ENCODE data around the gene SHROOM2. TPM values are rescaled to one million over a fixed set of nuclear protein-coding genes. Genes with fewer than 3 reads are reported as not detected.

SHROOM2 gene
- total and polyA plus RNA-seq, 9 of the 15 experiments (the other 6 are each of a cell fraction or from before 2014, with no cell fraction given): not detected

DNA sequence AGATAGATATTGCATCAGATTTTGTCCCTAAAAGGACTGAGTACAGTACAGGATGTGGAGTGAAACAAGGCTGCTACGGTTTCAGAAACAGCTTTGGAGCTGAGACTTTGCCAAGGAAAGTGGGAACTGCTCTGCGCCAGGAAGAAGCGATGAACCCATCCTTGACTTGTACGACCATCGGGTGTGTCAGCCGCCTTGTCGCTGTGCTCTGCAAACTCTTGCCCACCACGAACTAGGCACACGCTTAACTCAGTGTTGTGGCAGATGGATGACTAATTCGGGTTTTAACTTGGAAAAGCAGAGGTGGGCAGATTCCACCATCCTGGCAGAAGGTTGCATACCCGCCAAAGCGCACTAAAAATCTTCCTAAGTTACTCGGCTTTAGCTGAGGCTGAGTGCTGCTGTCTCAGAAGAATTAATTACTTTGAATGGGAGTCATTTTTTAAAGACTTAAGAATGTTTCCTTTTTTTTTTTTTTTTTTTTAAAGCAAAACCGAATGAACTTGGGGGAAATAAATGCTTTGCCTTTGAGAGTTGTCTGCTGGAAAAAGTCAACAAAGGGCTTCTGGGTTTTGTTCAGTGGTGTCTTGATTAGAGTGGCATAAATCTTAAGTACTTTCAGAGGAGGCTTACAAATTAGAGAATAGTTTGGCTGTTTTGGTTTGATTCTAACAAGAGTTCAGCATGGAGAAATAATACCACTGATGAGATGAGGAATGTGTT is 69.5 kb downstream of the SHROOM2 start:
- Histone ChIP-seq H3K9ac (ENCODE audit: insufficient read depth in 1 of 2, low read depth in 2 of 2, low read length in 2 of 2) (no peak overlapping the region), H3K36me3 (ENCODE audit: control insufficient read depth, insufficient read depth, low read length) (no peaks in the 10 kb centered on the region), H3K4me1 (replicated peaks in 1 of 2; ENCODE audit: control insufficient read depth in 2 of 2, insufficient read depth in 2 of 2, low read length in 2 of 2) (no peaks in the 10 kb centered on the region), H2AFZ (ENCODE audit: low read depth, low read length) (no peak overlapping the region), H4K20me1 (replicated peaks; ENCODE audit: control insufficient read depth, insufficient read depth, low read length) (no peaks in the 10 kb centered on the region; the same call in 1 of the 2 replicates), H3K4me3 (no peak overlapping the region), H3K9me1 (ENCODE audit: control insufficient read depth, insufficient read depth, low read length) (no peaks in the 10 kb centered on the region), H3K9me3 (replicated peaks; ENCODE audit: control insufficient read depth, insufficient read depth, low read depth, low read length) (no peaks in the 10 kb centered on the region), H3K79me2 (ENCODE audit: control insufficient read depth, insufficient read depth, low read length) (no peaks in the 10 kb centered on the region), H3K27me3 (ENCODE audit: control insufficient read depth in 2 of 2, insufficient read depth in 2 of 2, low read length in 2 of 2) (peaks cover 5 to 16% of the 10 kb centered on the region in 2 experiments; a peak in 3 of 5 replicates), H3K27ac (ENCODE audit: extremely low read depth, low read depth, low read length) (no peak overlapping the region), H3K4me2 (ENCODE audit: insufficient read depth, low read length) (no peak overlapping the region)
- BruUV-seq (replicated peaks): no TSS peak
- 0% methylated on average over 13 of the region's 14 CpGs for WGBS (ENCODE audit: insufficient coverage, low coverage, missing lambda C conversion rate)
- ATAC-seq (no peak), DNase-seq (ENCODE audit: extremely low read depth in 1 of 4, low spot score in 3 of 4) (no peak), FAIRE-seq (no peak)
- in situ Hi-C loops (cut with MboI) (no loop called here), intact Hi-C loops (cut with micrococcal nuclease) (no loop called here)
- CTCF ChIA-PET (ENCODE audit: low intra/inter-chr PET ratio): no interaction called here
- POLR2A ChIA-PET: no interaction called here
- no peak for TF ChIP-seq HDAC3 (IDR thresholded peaks at IDR 0.05; ENCODE audit: borderline replicate concordance, partially characterized antibody)
- no peak for TF ChIP-seq WHSC1 (IDR thresholded peaks at IDR 0.05; ENCODE audit: low read length)
- TF ChIP-seq HOXB6 (CRISPR knock-in tag; IDR thresholded peaks at IDR 0.05; ENCODE audit: borderline replicate concordance): no peak
- TF ChIP-seq TFAM (CRISPR knock-in tag; conservative IDR thresholded peaks at IDR 0.05): no peak
- TF ChIP-seq EP300 (IDR thresholded peaks at IDR 0.05; ENCODE audit: low read length): no peak
- TF ChIP-seq, protein P1, sequence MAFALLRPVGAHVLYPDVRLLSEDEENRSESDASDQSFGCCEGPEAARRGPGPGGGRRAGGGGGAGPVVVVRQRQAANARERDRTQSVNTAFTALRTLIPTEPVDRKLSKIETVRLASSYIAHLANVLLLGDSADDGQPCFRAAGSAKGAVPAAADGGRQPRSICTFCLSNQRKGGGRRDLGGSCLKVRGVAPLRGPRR (CRISPR knock-in tag; IDR thresholded peaks at IDR 0.05): no peak
- TF ChIP-seq FOSL1 (tag; conservative IDR thresholded peaks at IDR 0.05): no peak
- no peak for TF ChIP-seq ZNF507 (tag; conservative IDR thresholded peaks at IDR 0.05)
- TF ChIP-seq, protein P2, sequence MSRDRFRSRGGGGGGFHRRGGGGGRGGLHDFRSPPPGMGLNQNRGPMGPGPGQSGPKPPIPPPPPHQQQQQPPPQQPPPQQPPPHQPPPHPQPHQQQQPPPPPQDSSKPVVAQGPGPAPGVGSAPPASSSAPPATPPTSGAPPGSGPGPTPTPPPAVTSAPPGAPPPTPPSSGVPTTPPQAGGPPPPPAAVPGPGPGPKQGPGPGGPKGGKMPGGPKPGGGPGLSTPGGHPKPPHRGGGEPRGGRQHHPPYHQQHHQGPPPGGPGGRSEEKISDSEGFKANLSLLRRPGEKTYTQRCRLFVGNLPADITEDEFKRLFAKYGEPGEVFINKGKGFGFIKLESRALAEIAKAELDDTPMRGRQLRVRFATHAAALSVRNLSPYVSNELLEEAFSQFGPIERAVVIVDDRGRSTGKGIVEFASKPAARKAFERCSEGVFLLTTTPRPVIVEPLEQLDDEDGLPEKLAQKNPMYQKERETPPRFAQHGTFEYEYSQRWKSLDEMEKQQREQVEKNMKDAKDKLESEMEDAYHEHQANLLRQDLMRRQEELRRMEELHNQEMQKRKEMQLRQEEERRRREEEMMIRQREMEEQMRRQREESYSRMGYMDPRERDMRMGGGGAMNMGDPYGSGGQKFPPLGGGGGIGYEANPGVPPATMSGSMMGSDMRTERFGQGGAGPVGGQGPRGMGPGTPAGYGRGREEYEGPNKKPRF (IDR thresholded peaks at IDR 0.05; ENCODE audit: low read depth, low read length): no peak
- TF ChIP-seq, protein P3, sequence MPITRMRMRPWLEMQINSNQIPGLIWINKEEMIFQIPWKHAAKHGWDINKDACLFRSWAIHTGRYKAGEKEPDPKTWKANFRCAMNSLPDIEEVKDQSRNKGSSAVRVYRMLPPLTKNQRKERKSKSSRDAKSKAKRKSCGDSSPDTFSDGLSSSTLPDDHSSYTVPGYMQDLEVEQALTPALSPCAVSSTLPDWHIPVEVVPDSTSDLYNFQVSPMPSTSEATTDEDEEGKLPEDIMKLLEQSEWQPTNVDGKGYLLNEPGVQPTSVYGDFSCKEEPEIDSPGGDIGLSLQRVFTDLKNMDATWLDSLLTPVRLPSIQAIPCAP (CRISPR knock-in tag; IDR thresholded peaks at IDR 0.05; ENCODE audit: borderline replicate concordance): no peak
- TF ChIP-seq TSC22D4 (tag; IDR thresholded peaks at IDR 0.05): no peak
- no peak for TF ChIP-seq ZNF143 (CRISPR knock-in tag; IDR thresholded peaks at IDR 0.05)
- TF ChIP-seq MYNN (IDR thresholded peaks at IDR 0.05): no peak
- TF ChIP-seq MYNN (CRISPR knock-in tag; IDR thresholded peaks at IDR 0.05): no peak
- TF ChIP-seq ZNF778 (CRISPR knock-in tag; IDR thresholded peaks at IDR 0.05): no peak
- TF ChIP-seq, protein P4, sequence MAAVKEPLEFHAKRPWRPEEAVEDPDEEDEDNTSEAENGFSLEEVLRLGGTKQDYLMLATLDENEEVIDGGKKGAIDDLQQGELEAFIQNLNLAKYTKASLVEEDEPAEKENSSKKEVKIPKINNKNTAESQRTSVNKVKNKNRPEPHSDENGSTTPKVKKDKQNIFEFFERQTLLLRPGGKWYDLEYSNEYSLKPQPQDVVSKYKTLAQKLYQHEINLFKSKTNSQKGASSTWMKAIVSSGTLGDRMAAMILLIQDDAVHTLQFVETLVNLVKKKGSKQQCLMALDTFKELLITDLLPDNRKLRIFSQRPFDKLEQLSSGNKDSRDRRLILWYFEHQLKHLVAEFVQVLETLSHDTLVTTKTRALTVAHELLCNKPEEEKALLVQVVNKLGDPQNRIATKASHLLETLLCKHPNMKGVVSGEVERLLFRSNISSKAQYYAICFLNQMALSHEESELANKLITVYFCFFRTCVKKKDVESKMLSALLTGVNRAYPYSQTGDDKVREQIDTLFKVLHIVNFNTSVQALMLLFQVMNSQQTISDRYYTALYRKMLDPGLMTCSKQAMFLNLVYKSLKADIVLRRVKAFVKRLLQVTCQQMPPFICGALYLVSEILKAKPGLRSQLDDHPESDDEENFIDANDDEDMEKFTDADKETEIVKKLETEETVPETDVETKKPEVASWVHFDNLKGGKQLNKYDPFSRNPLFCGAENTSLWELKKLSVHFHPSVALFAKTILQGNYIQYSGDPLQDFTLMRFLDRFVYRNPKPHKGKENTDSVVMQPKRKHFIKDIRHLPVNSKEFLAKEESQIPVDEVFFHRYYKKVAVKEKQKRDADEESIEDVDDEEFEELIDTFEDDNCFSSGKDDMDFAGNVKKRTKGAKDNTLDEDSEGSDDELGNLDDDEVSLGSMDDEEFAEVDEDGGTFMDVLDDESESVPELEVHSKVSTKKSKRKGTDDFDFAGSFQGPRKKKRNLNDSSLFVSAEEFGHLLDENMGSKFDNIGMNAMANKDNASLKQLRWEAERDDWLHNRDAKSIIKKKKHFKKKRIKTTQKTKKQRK (IDR thresholded peaks at IDR 0.05; ENCODE audit: borderline replicate concordance, low read depth, low read length): no peak
